ENCODE measurements around the gene KIFC1.

- no peak for TF ChIP-seq CTCF (conservative IDR thresholded peaks at IDR 0.05 in 1 of 2, IDR thresholded peaks at IDR 0.05 in 1 of 2; ENCODE audit: low read depth in 1 of 2, low read length in 2 of 2)
- TF ChIP-seq EZH2 (IDR thresholded peaks at IDR 0.05; ENCODE audit: low read length, missing control alignments) = no peak
These were observed 54.7 kb downstream of the KIFC1 start for GRCh38 chr6:33446356-33446755.
